MM.1S (cell line): ENCODE results near the gene FRAS1.

Source experiments
- DNase-seq: peaks from one replicate; pipeline ENCODE4 v3.0.0-alpha.2; 2015
- H2AFZ ChIP-seq: fragments of 300-600 bp; sonication (generic); 2 replicates; pipeline ENCODE4 v1.6.0; 2016; ENCODE audit warnings: antibody characterized with exemption, low read length
- H3F3A ChIP-seq: fragments of 300-600 bp; sonication (generic); 2 replicates; pipeline ENCODE4 v1.6.1; 2016; ENCODE audit warnings: mild to moderate bottlenecking, antibody characterized with exemption, low read length, moderate library complexity, mixed read lengths; ENCODE audit not compliant: insufficient read depth
- H3K27ac ChIP-seq: fragments of 300-600 bp; sonication (generic); 2 replicates; pipeline ENCODE4 v1.5.1; 2016; ENCODE audit warnings: mild to moderate bottlenecking, low read length
- H3K27me3 ChIP-seq: fragments of 300-600 bp; sonication (generic); replicated peaks from 2 replicates; pipeline ENCODE4 v1.6.0; 2016; ENCODE audit warnings: low read length; ENCODE audit not compliant: insufficient read depth
- H3K36me3 ChIP-seq: fragments of 300-600 bp; sonication (generic); replicated peaks from 2 replicates; pipeline ENCODE4 v1.6.1; 2016; ENCODE audit warnings: mild to moderate bottlenecking, low read length, mixed read lengths; ENCODE audit not compliant: insufficient read depth
- H3K4me1 ChIP-seq: fragments of 300-600 bp; sonication (generic); 2 replicates; pipeline ENCODE4 v1.6.1; 2016; ENCODE audit warnings: low read length, mixed read lengths
- H3K4me2 ChIP-seq: fragments of 300-600 bp; sonication (generic); 2 replicates; pipeline ENCODE4 v1.6.0; 2016; ENCODE audit warnings: low read depth, low read length
- H3K4me3 ChIP-seq: fragments of 300-600 bp; sonication (generic); 2 replicates; pipeline ENCODE4 v1.5.1; 2016; ENCODE audit warnings: low read length, mixed read lengths
- H3K79me2 ChIP-seq: fragments of 300-600 bp; sonication (generic); 2 replicates; pipeline ENCODE4 v1.6.1; 2016; ENCODE audit warnings: mixed run types, low read length, mixed read lengths
- H3K9ac ChIP-seq: fragments of 300-600 bp; sonication (generic); 2 replicates; pipeline ENCODE4 v1.6.1; 2016; ENCODE audit warnings: low read length, mixed read lengths
- H3K9me2 ChIP-seq: fragments of 300-600 bp; sonication (generic); replicated peaks from 2 replicates; pipeline ENCODE4 v1.6.1; 2016; ENCODE audit warnings: mild to moderate bottlenecking, low read length, mixed read lengths; ENCODE audit not compliant: insufficient read depth
- H3K9me3 ChIP-seq: fragments of 300-600 bp; sonication (generic); replicated peaks from 2 replicates; pipeline ENCODE4 v1.6.1; 2016; ENCODE audit warnings: mild to moderate bottlenecking, low read length, mixed read lengths; ENCODE audit not compliant: insufficient read depth
- H4K20me1 ChIP-seq: fragments of 300-600 bp; sonication (generic); 2 replicates; pipeline ENCODE4 v1.6.1; 2016; ENCODE audit warnings: mild to moderate bottlenecking, low read length, moderate library complexity, mixed read lengths; ENCODE audit not compliant: insufficient read depth
- EZH2 ChIP-seq: fragments of 300-600 bp; sonication (generic); optimal IDR thresholded peaks from 2 replicates; pipeline ENCODE3; 2017; ENCODE audit warnings: low read depth, mild to moderate bottlenecking, antibody characterized with exemption, low read length, mixed read lengths
- EZH2phosphoT487 ChIP-seq: fragments of 300-600 bp; sonication (generic); IDR thresholded peaks from 2 replicates; pipeline ENCODE4 v1.6.1; 2018; ENCODE audit warnings: antibody characterized with exemption, low read length
- TF ChIP-seq, protein P1 (sequence below): fragments of 300-600 bp; sonication (generic); IDR thresholded peaks from 2 replicates; pipeline ENCODE4 v1.5.1; 2016; ENCODE audit warnings: antibody characterized with exemption, low read length, mixed read lengths

Gene FRAS1

DNA sequence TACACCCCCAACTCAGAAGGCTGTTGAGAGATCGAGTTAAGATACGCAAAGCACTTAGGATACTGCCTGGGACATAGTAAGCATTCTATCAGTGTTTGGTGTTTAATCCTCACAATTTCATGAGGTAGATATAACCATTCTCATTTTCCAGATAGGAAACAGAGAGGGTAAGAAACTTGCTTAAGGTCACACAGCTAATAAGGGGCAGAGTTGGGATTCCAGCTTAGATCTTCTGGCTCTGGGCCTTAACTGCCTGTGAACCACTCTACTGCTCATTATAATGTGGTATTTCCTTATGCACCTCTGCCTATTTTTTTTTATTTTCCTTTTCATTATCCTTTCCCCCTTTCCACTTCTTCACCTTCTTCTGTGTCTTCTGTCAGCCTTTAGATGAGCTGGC, 252.2 kb downstream of the FRAS1 start:
- peaks cover 12% of the 10 kb centered on the region for H3F3A ChIP-seq
- TF ChIP-seq EZH2, result no peak
- TF ChIP-seq EZH2phosphoT487, result no peak
- TF ChIP-seq, protein P1, sequence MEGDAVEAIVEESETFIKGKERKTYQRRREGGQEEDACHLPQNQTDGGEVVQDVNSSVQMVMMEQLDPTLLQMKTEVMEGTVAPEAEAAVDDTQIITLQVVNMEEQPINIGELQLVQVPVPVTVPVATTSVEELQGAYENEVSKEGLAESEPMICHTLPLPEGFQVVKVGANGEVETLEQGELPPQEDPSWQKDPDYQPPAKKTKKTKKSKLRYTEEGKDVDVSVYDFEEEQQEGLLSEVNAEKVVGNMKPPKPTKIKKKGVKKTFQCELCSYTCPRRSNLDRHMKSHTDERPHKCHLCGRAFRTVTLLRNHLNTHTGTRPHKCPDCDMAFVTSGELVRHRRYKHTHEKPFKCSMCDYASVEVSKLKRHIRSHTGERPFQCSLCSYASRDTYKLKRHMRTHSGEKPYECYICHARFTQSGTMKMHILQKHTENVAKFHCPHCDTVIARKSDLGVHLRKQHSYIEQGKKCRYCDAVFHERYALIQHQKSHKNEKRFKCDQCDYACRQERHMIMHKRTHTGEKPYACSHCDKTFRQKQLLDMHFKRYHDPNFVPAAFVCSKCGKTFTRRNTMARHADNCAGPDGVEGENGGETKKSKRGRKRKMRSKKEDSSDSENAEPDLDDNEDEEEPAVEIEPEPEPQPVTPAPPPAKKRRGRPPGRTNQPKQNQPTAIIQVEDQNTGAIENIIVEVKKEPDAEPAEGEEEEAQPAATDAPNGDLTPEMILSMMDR, result no peak
- no peak overlapping the region for H3K27ac ChIP-seq
- no peaks in the 10 kb centered on the region for H3K9me2 ChIP-seq
- H3K27me3 ChIP-seq, result no peaks in the 10 kb centered on the region
- peaks cover 16% of the 10 kb centered on the region for H3K4me1 ChIP-seq
- no peak overlapping the region for H3K4me3 ChIP-seq
- H3K4me2 ChIP-seq, result no peak overlapping the region
- no peaks in the 10 kb centered on the region for H3K79me2 ChIP-seq
- H3K9me3 ChIP-seq, result no peaks in the 10 kb centered on the region
- no peak overlapping the region for H3K9ac ChIP-seq
- H3K36me3 ChIP-seq, result no peaks in the 10 kb centered on the region
- no peak overlapping the region for H2AFZ ChIP-seq
- no peak for DNase-seq
- H4K20me1 ChIP-seq, result no peaks in the 10 kb centered on the region

DNA sequence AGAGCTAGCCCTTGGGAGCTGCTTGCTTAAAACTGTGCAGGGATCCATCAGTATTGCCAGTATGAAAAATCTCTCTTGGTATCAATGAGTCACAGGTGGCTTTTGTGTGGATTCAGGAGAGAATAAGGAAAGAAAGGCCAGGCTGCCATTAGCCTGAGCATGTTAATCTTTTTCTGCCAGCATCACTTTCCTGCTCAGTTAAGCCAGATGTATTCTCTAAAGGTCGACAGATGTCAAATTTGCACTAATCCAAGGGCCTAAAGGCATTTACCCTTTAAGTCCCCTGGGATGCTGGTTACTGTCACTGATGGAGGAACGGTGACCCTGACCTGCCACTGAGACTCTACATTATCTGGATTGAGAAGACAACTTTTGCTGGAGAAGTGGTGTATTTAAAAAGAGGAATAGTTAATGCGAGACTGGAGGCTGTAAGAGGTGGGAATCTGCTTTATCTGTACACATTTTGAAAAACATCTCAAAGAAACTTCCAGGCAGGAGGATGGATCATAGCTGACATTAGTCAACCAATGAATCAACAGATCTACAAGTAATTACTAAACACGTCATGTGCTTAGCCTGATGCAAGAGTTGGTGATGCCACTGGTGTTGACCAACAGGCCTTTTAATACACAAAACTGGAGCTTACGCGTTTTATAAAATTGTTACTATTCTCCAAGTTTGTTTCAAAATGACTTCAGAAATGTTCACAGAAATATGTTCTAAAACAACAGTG, 253.1 kb downstream of the FRAS1 start:
- TF ChIP-seq EZH2 (no peak), EZH2phosphoT487 (no peak)
- TF ChIP-seq, protein P1, result no peak
- H3K27me3 ChIP-seq, result no peaks in the 10 kb centered on the region

DNA sequence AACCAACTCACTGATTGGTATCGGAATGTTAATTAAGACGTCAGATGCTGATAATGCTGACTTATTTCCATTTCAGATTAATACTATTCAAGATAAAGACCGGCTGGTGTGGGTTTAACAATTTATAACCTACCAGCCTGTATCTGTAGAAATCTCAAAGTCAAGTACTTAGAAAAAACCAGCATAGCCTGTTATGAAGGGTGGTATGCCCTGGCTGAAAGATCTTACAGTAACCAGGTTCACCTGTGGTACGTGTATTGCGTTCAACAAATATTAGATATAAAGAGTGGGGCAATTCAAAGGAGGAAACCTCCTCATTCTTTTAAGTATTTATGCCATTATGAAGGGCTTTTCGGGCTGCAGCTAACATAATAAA, 253.6 kb downstream of the FRAS1 start:
- Histone ChIP-seq H3K27me3 (no peaks in the 10 kb centered on the region), H3K9me2 (no peaks in the 10 kb centered on the region), H3K9ac (no peak overlapping the region), H3F3A (peaks cover 12% of the 10 kb centered on the region), H2AFZ (no peak overlapping the region), H3K4me3 (no peak overlapping the region), H3K9me3 (no peaks in the 10 kb centered on the region), H3K27ac (no peak overlapping the region), H3K4me2 (no peak overlapping the region), H3K79me2 (no peaks in the 10 kb centered on the region), H3K36me3 (no peaks in the 10 kb centered on the region), H3K4me1 (peaks cover 16% of the 10 kb centered on the region), H4K20me1 (no peaks in the 10 kb centered on the region)
- TF ChIP-seq EZH2, result no peak
- DNase-seq, result no peak

More for the DNA sequence above, 253.1 kb downstream of the FRAS1 start:
- Histone ChIP-seq H3K36me3 (no peaks in the 10 kb centered on the region), H3K4me3 (no peak overlapping the region), H3K4me1 (peaks cover 16% of the 10 kb centered on the region), H2AFZ (no peak overlapping the region), H3K4me2 (no peak overlapping the region), H3F3A (peaks cover 12% of the 10 kb centered on the region), H3K27ac (no peak overlapping the region), H3K79me2 (no peaks in the 10 kb centered on the region), H4K20me1 (no peaks in the 10 kb centered on the region), H3K9ac (no peak overlapping the region), H3K9me3 (no peaks in the 10 kb centered on the region), H3K9me2 (no peaks in the 10 kb centered on the region)
- DNase-seq, result no peak

DNA sequence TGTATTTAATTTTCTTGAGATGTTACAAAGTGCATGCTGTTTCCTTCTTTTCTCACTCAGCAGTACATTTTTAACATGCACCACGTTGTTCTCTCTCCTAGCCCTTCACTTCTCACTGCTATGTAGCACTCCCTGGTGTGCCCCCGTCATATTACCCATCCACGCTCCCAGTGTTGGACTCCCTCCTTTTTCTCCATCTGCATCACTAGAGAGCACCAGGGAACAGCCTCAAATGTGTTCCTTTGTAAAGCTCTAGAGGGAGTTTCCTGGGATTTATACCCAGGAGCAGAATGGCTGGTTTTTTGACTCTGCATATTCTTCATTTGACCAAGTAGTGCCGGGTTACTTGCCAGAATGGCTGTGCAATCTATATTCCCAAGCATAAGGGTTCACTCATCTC, 254.2 kb downstream of the FRAS1 start:
- Histone ChIP-seq H3K9ac (no peak overlapping the region), H3K4me2 (no peak overlapping the region), H2AFZ (no peak overlapping the region), H3K9me3 (no peaks in the 10 kb centered on the region), H3F3A (peaks cover 12% of the 10 kb centered on the region), H3K4me3 (no peak overlapping the region), H3K79me2 (no peaks in the 10 kb centered on the region), H4K20me1 (no peaks in the 10 kb centered on the region), H3K4me1 (peaks cover 16% of the 10 kb centered on the region), H3K27ac (no peak overlapping the region), H3K36me3 (no peaks in the 10 kb centered on the region), H3K9me2 (no peaks in the 10 kb centered on the region), H3K27me3 (no peaks in the 10 kb centered on the region)
- TF ChIP-seq, protein P1, result no peak
- TF ChIP-seq EZH2 (no peak), EZH2phosphoT487 (no peak)
- DNase-seq, result no peak
